ENCODE measurements around the gene FLT3LG. TPM values are rescaled to one million over a fixed set of nuclear protein-coding genes. Genes with fewer than 3 reads are reported as not detected.
"Not testable (repeated sequence)": the region's sequence is repeated elsewhere in the genome, so short reads cannot be mapped to it uniquely, and the experiment has no call there.

FLT3LG gene
- total RNA-seq, 2 donors from 2014 or later: 77.2 to 92.8 TPM

DNA sequence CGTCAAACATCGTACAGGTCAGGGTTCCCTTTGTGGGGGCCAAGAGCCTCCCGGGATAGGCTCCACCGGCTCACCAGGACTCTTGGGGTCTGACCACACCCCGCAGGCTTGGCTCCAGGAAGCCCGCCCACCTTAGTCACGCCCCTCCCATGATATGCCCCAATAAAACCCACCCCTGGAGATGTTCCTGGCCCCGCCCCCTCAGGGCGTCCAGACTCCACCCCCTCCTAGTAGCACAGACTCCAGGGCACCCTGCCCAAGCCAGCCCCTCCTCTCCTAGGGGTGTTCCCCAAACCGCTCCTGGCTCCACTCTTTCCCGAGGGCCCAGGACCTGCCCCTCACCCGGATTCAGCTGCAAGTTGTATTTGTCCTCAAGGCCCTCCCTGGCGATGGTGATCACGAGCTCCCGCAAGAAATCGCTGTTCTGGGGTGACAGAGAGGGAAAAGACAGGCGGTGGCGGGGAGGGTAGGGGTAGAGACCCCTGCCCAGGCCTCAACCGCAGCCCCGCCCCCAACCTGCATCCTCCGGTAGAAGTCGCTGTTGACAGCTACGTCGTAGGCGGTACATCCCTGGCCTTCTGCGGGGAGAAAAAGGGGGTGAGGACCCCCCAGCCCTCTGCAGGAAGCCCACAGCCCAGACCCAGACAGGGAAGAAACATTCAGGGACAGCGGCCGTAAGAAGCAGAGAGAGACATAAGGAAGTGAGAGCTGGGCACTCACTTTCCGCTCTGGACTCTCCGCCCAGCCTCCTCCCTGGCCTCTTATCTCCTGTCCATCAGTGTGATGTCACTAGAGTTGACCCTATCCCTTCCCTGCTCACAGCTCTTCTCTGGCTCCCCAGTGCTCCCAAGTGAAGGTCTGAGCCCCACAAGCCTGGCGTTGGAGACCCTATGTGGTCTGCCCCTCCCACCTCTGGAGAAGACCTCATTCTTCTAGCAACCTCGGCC lies 26.3 kb upstream of the FLT3LG start:
- no peak overlapping the region for H3K27ac Mint-ChIP-seq

GRCh38 chr19:49448432-49448786 lies 25.6 kb upstream of the FLT3LG start:
- H3K27me3 Mint-ChIP-seq: no peaks in the 10 kb centered on the region
- ATAC-seq (replicated peaks): no peak
- H3K4me1 Mint-ChIP-seq: peaks cover 20% of the 10 kb centered on the region
- H3K27ac Mint-ChIP-seq: no peak overlapping the region
- H3K9me3 Mint-ChIP-seq: no peaks in the 10 kb centered on the region
- H3K36me3 Mint-ChIP-seq (ENCODE audit: low read depth): peaks cover 71% of the 10 kb centered on the region
- H3K4me3 Mint-ChIP-seq: no peak overlapping the region

More for the DNA sequence above, 26.3 kb upstream of the FLT3LG start:
- Mint-ChIP-seq H3K9me3 (no peaks in the 10 kb centered on the region), H3K4me3 (no peak overlapping the region), H3K36me3 (ENCODE audit: low read depth) (peaks cover 65% of the 10 kb centered on the region), H3K4me1 (peaks cover 20% of the 10 kb centered on the region), H3K27me3 (no peaks in the 10 kb centered on the region)
- no peak for ATAC-seq (replicated peaks)

GRCh38 chr19:49450405-49450804 lies 23.6 kb upstream of the FLT3LG start:
- Mint-ChIP-seq H3K9me3 (no peaks in the 10 kb centered on the region), H3K27me3 (no peaks in the 10 kb centered on the region), H3K27ac (peak overlapping the region; percentile 98), H3K4me1 (peaks cover 15% of the 10 kb centered on the region), H3K4me3 (peak overlapping the region; percentile 99), H3K36me3 (ENCODE audit: low read depth) (peaks cover 79% of the 10 kb centered on the region)
- ATAC-seq (replicated peaks): no peak

GRCh38 chr19:49451430-49452181 lies 22.4 kb upstream of the FLT3LG start, which contains the start of gene PIH1D1:
Gene PIH1D1, minus strand, starts transcription at chr19:49451814. Its CDS starts 240 bp downstream, at chr19:49451574.
- Mint-ChIP-seq H3K9me3 (no peaks in the 10 kb centered on the region), H3K27me3 (no peaks in the 10 kb centered on the region), H3K4me3 (peak within 1 kb of the TSS; percentile 99), H3K36me3 (ENCODE audit: low read depth) (peaks cover 70% of the 10 kb centered on the region), H3K4me1 (peaks cover 15% of the 10 kb centered on the region), H3K27ac (peak within 1 kb of the TSS; percentile 99)
- peak; percentile 75 for ATAC-seq (replicated peaks)

DNA sequence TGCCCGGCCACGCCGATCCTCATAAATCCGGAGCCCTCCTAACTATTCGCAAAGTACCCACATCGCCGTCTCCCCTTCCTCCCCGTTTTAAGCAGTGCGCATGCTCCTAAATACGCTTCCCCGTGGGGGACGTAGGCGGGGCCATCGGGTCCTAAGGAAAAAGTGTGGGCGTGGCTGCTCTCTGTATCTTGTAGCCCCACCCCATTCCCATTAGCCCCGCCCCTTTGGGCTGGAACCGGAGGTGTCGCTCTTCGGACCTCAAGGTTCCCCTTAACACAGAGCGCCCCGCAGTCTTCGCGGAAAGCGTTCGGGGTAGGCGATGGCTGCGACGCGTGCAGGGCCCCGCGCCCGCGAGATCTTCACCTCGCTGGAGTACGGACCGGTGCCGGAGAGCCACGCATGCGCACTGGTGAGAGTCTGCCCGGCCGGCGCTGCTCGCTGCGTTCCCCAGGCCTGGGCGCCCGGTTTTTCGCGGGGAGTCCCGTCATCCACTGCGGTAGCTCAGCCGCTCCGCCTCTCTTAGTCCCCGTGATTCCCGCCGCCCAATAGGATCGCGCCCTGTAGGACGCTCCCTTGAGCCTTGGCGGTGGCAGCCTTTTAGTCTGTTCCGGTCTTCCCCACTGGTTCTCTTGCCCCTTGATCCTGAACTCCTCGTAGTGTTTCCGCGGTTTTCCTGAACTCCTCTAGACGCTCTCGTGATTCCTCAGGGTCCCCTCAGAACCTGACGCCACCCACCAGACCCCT lies 20.8 kb upstream of the FLT3LG start, which contains the start of gene ALDH16A1:
Gene ALDH16A1, plus strand, starts transcription at position 213 of the 744 bp plus-strand sequence. Its CDS starts 107 bp downstream, at position 320.
- H3K9me3 Mint-ChIP-seq: no peaks in the 10 kb centered on the region
- H3K36me3 Mint-ChIP-seq (ENCODE audit: low read depth): peaks cover 54% of the 10 kb centered on the region
- peak; percentile 93 for ATAC-seq (replicated peaks)
- peak within 1 kb of the TSS; percentile 99 for H3K4me3 Mint-ChIP-seq
- H3K4me1 Mint-ChIP-seq: peaks cover 15% of the 10 kb centered on the region
- H3K27ac Mint-ChIP-seq: peak within 1 kb of the TSS; percentile 99
- no peaks in the 10 kb centered on the region for H3K27me3 Mint-ChIP-seq

DNA sequence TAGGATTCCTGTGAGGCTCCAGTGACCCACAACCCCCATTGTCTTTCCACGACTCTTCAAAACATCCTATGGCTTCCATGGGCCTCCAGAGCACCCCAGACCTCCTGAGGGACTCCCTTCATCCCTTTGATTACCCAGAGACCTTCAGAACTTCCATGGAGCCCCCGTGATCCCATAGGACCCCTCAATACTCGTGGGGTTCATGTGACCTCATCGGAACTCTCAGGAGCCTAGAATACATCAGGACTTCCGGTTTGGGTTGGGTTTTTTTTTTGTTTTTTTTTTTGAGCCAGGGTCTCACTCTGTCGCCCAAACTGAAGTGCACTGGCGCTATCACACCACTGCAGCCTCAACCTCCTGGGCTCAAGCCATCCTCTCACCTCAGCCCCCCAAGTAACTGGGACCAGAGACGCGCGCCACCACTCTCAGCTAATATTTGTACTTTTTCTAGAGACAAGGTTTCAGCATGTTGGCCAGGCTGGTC lies 20.2 kb upstream of the FLT3LG start:
- Mint-ChIP-seq H3K4me1 (peaks cover 10% of the 10 kb centered on the region), H3K9me3 (no peaks in the 10 kb centered on the region), H3K27ac (peak overlapping the region; percentile 99), H3K4me3 (peak overlapping the region; percentile 99), H3K36me3 (ENCODE audit: low read depth) (peaks cover 48% of the 10 kb centered on the region), H3K27me3 (no peaks in the 10 kb centered on the region)
- no peak for ATAC-seq (replicated peaks)

DNA sequence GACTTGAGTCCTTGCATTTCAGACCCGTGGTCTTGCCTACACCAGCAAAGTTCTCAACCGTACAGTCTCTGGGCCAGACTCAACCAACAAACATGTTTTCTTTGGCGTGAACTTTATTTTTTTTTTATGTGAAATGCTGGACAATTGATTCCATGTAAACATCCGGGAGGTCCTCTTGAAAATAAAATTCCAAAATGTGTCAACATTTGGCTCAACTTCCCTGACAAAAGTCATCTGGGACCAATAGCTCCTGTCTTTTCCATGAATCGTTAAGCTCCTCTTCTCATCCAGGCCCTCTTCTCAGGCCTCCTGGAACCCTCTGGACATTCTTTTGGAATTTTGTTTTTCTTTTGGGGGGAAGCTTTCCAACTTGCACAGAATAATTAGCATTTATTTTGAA lies 18.2 kb upstream of the FLT3LG start:
- H3K36me3 Mint-ChIP-seq (ENCODE audit: low read depth): peaks cover 28% of the 10 kb centered on the region
- no peak overlapping the region for H3K4me3 Mint-ChIP-seq
- H3K27me3 Mint-ChIP-seq: no peaks in the 10 kb centered on the region
- no peaks in the 10 kb centered on the region for H3K9me3 Mint-ChIP-seq
- no peak for ATAC-seq (replicated peaks)
- peaks cover under 1% of the 10 kb centered on the region for H3K4me1 Mint-ChIP-seq
- H3K27ac Mint-ChIP-seq: peak overlapping the region; percentile 63

- no peaks in the 10 kb centered on the region for H3K9me3 Mint-ChIP-seq
- peaks cover 23% of the 10 kb centered on the region for H3K36me3 Mint-ChIP-seq (ENCODE audit: low read depth)
- H3K4me3 Mint-ChIP-seq: no peak overlapping the region
- no peaks in the 10 kb centered on the region for H3K27me3 Mint-ChIP-seq
- H3K4me1 Mint-ChIP-seq: no peaks in the 10 kb centered on the region
- peak overlapping the region; percentile 63 for H3K27ac Mint-ChIP-seq
- no peak for ATAC-seq (replicated peaks)
Observed at GRCh38 chr19:49456326-49456725, 17.7 kb upstream of the FLT3LG start.

GRCh38 chr19:49458567-49458903 lies 15.5 kb upstream of the FLT3LG start:
- peak overlapping the region; percentile 58 for H3K4me3 Mint-ChIP-seq
- peaks cover 7% of the 10 kb centered on the region for H3K36me3 Mint-ChIP-seq (ENCODE audit: low read depth)
- no peaks in the 10 kb centered on the region for H3K9me3 Mint-ChIP-seq
- peak overlapping the region; percentile 85 for H3K27ac Mint-ChIP-seq
- H3K27me3 Mint-ChIP-seq: no peaks in the 10 kb centered on the region
- ATAC-seq (replicated peaks): no peak
- H3K4me1 Mint-ChIP-seq: no peaks in the 10 kb centered on the region

DNA sequence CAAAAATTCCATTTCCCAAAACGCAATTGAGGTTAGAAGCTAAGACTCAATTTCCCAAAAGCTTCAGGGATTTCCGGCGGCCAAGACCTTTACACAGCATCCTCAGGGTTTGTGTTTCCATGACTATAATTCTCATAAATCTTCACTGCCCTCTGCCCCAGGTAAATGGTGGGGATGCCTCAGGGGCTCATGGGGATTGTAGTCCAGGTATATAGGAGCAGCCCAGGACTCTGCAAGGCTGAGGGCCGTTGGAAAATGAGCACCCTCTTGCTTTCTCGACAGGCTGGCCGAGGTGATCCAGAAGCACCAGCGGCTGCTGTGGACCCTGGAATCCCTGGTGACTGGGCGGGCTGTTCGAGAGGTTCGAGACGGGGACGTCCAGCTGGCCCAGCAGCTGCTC lies 14.6 kb upstream of the FLT3LG start:
- ATAC-seq (replicated peaks): no peak

GRCh38 chr19:49461130-49461529 lies 12.9 kb upstream of the FLT3LG start:
- not testable (repeated sequence) for H3K4me3 Mint-ChIP-seq; H3K27me3 Mint-ChIP-seq; H3K9me3 Mint-ChIP-seq; H3K27ac Mint-ChIP-seq; H3K36me3 Mint-ChIP-seq (ENCODE audit: low read depth); H3K4me1 Mint-ChIP-seq; ATAC-seq (replicated peaks)

More for the DNA sequence above, 14.6 kb upstream of the FLT3LG start:
- Mint-ChIP-seq H3K9me3 (no peaks in the 10 kb centered on the region), H3K27me3 (no peaks in the 10 kb centered on the region), H3K27ac (peak overlapping the region; percentile 28), H3K4me1 (no peaks in the 10 kb centered on the region), H3K36me3 (ENCODE audit: low read depth) (peaks cover 3% of the 10 kb centered on the region), H3K4me3 (no peak overlapping the region)

DNA sequence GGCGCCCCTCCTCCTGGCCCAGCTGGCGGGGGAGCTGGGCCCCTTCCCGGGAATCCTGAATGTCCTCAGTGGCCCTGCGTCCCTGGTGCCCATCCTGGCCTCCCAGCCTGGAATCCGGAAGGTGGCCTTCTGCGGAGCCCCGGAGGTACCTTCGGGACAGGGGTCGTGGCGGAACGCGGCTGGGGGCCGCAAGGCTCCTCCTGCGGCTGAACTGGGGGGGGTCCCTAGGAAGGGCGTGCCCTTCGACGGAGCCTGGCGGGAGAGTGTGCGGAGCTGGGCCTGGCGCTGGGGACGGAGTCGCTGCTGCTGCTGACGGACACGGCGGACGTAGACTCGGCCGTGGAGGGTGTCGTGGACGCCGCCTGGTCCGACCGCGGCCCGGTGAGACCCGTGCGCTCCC lies 12.4 kb upstream of the FLT3LG start:
- no peaks in the 10 kb centered on the region for H3K4me1 Mint-ChIP-seq
- H3K27ac Mint-ChIP-seq: no peak overlapping the region
- H3K4me3 Mint-ChIP-seq: no peak overlapping the region
- peaks cover 5% of the 10 kb centered on the region for H3K36me3 Mint-ChIP-seq (ENCODE audit: low read depth)
- no peak for ATAC-seq (replicated peaks)
- no peaks in the 10 kb centered on the region for H3K9me3 Mint-ChIP-seq
- no peaks in the 10 kb centered on the region for H3K27me3 Mint-ChIP-seq

DNA sequence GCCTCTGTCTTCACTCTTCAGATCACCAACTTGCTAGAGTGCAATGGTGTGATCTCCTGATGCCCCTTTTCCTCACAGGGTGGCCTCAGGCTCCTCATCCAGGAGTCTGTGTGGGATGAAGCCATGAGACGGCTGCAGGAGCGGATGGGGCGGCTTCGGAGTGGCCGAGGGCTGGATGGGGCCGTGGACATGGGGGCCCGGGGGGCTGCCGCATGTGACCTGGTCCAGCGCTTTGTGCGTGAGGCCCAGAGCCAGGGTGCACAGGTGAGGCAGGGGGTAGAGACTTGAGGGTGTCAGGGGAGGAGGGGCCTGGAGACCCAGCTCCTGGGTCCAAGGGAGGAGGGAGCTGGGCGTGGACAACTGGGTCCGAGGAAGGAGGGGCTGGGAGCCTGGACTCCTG lies 11.5 kb upstream of the FLT3LG start:
- ATAC-seq (replicated peaks): no peak
- Mint-ChIP-seq H3K4me1 (no peaks in the 10 kb centered on the region), H3K27me3 (no peaks in the 10 kb centered on the region), H3K36me3 (ENCODE audit: low read depth) (peaks cover 5% of the 10 kb centered on the region), H3K4me3 (no peak overlapping the region), H3K9me3 (no peaks in the 10 kb centered on the region), H3K27ac (no peak overlapping the region)
